DMS114 treated with DMSO at 0.1 percent for 48 hours (cell line): ENCODE results near the gene NAV1.
"Not testable (repeated sequence)": the region's sequence is repeated elsewhere in the genome, so short reads cannot be mapped to it uniquely, and the experiment has no call there.

Experiments used
- DNase-seq: peaks from one replicate; lab custom pipeline; 2025; ENCODE audit not compliant: unreplicated experiment; lab: John Stamatoyannopoulos, UW

The NAV1 gene

GRCh38 chr1:201518071-201518470, 20.9 kb upstream of the NAV1 start:
- DNase-seq, result no peak

GRCh38 chr1:201520046-201520575, 18.8 kb upstream of the NAV1 start:
- DNase-seq, result not testable (repeated sequence)

GRCh38 chr1:201525193-201525778, 13.6 kb upstream of the NAV1 start:
- DNase-seq, result no peak

- no peak for DNase-seq
Observed at GRCh38 chr1:201527879-201528278, 11.0 kb upstream of the NAV1 start.

- DNase-seq, result no peak
Observed at GRCh38 chr1:201528631-201529252, 10.2 kb upstream of the NAV1 start.

GRCh38 chr1:201530741-201531531, 8.0 kb upstream of the NAV1 start:
- DNase-seq, result peak; percentile 15

GRCh38 chr1:201531551-201532425, 7.1 kb upstream of the NAV1 start:
- DNase-seq, result no peak

GRCh38 chr1:201533836-201534235, 5.1 kb upstream of the NAV1 start:
- no peak for DNase-seq

- DNase-seq, result no peak
Observed at GRCh38 chr1:201535046-201535918, 3.6 kb upstream of the NAV1 start.

- DNase-seq, result no peak
Observed at GRCh38 chr1:201535919-201536245, 3.0 kb upstream of the NAV1 start.

GRCh38 chr1:201536558-201536957, 2.4 kb upstream of the NAV1 start:
- DNase-seq, result no peak

GRCh38 chr1:201537028-201537427, 1.9 kb upstream of the NAV1 start:
- no peak for DNase-seq

GRCh38 chr1:201537467-201537866, 1.5 kb upstream of the NAV1 start:
- DNase-seq, result no peak

GRCh38 chr1:201537891-201538611, 876 bp upstream of the NAV1 start:
- DNase-seq, result no peak

- no peak for DNase-seq
Observed at GRCh38 chr1:201539561-201540431, 869 bp downstream of the NAV1 start.

GRCh38 chr1:201540846-201541735, 2.2 kb downstream of the NAV1 start:
- DNase-seq, result no peak

GRCh38 chr1:201542309-201543035, 3.5 kb downstream of the NAV1 start:
- no peak for DNase-seq
